Measurements from ENCODE around the gene ZDHHC19.

ZDHHC19 gene

DNA sequence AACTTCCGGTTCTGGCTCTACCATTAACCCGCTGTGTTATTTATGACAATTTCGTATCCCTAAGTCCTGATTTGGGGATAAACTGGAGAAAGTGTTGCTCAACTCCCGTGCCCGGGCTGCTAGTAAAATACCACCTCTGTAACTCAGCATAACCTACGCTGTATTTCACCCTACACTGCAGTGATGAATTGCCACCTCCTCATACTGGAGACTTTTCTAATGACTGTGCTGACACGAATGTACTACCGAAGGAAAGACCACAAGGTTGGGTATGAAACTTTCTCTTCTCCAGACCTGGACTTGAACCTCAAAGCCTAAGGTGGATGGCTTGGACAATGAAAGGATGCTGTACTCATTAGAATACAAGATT lies 21.7 kb upstream of the ZDHHC19 start:
- Mint-ChIP-seq H3K4me3 (no peak overlapping the region), H3K4me1 (ENCODE audit: low read depth) (peaks cover 6% of the 10 kb centered on the region), H3K9me3 (ENCODE audit: low read depth) (no peaks in the 10 kb centered on the region), H3K27ac (peak overlapping the region; percentile 16), H3K27me3 (no peaks in the 10 kb centered on the region), H3K36me3 (no peaks in the 10 kb centered on the region)

DNA sequence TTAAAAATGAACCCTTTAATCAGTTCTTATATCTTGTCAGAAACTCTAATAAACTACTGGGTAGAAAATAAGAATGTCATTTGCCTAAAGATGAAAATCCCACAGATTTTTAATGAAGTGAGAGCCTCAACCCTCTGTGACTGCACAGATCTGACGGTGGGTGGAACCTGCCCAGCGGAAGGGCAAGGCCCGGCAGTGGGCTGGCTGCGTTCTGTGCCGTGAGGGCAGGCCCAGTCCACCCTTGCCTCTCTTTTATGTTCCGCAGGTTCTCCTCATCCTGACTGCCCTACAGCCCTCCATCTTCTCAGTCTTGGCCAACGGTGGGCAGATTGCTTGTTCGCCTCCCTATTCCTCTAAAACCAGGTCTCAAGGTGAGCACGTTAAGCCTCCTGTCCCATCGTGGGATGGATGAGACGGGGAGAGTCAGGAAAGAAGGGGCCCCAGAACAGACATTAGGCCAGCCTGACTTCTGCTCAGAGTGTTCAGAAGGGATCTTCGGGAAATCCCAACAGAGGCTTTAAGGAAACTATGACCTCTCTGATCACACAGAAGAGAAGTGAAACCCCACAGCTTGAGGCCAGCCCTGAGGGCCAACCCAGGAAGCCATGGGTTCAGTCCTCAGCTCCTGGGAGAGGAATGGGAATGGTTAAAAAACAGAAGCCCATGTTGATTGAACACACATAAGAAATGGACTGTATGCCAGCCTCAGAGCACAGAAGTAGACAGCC lies 21.1 kb upstream of the ZDHHC19 start:
- H3K4me1 Mint-ChIP-seq (ENCODE audit: low read depth), result peaks cover 4% of the 10 kb centered on the region
- H3K27me3 Mint-ChIP-seq, result no peaks in the 10 kb centered on the region
- H3K4me3 Mint-ChIP-seq, result no peak overlapping the region
- no peaks in the 10 kb centered on the region for H3K9me3 Mint-ChIP-seq (ENCODE audit: low read depth)
- no peak overlapping the region for H3K27ac Mint-ChIP-seq
- H3K36me3 Mint-ChIP-seq, result no peaks in the 10 kb centered on the region

DNA sequence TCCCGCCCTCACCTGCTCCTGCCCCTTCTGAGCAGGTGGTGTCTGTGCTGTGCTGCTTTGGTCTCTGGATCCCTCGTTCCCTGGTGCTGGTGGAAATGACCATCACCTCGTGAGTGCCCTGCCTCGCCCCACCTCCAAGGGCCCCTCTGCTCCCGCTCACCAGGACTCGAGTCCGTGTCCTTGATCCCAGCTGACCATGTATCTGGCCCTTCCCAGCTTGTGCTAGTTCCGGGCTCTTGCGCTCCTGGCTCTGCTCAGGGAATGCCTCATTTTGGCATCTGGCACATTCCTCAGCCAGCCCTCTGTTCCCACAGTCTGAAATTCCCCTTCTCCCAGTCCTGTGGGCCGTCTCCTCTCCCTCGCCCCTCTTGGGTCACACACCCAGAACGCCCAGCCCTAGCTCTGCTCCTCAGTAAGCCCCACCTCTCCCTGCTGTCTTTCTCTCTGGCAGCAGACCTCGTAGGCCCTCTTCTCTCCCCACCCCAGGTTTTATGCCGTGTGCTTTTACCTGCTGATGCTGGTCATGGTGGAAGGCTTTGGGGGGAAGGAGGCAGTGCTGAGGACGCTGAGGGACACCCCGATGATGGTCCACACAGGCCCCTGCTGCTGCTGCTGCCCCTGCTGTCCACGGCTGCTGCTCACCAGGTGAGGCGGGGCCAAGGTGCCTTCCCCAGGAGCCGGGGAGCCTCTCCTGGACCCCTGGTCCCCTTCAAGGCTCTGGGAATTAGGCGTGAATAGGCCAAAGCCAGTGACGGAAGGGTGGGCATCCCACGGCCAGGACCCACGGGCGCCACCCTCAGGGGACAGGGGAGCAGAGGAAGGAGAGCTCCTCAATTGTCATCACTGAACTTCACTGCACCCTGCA lies 16.7 kb upstream of the ZDHHC19 start:
- Mint-ChIP-seq H3K27me3 (no peaks in the 10 kb centered on the region), H3K9me3 (ENCODE audit: low read depth) (no peaks in the 10 kb centered on the region), H3K27ac (peak overlapping the region; percentile 34), H3K36me3 (no peaks in the 10 kb centered on the region), H3K4me3 (no peak overlapping the region), H3K4me1 (ENCODE audit: low read depth) (no peaks in the 10 kb centered on the region)

DNA sequence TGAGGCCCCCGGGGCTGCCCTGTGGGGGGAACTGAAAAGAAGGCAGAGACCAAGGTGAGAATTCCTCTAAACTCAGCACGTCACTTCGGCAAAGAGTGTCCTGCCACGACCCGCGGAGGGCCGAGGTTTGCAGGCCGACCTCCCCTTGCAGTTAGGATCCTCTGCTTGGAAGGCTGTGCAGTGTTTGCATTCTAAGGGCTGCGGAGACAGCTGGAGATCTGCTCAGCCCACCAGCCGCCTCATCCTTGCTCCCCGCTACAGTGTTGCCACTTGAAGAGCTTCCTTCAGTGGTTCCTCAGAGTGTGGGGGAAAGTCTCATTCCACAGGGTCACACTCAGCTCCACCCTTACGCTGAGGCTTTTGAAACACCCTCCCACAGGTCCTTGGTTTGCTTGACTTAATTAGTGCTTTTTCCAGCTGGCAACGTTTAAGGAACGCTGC lies 15.9 kb upstream of the ZDHHC19 start:
- Mint-ChIP-seq H3K4me3 (no peak overlapping the region), H3K9me3 (ENCODE audit: low read depth) (no peaks in the 10 kb centered on the region), H3K36me3 (no peaks in the 10 kb centered on the region), H3K4me1 (ENCODE audit: low read depth) (no peaks in the 10 kb centered on the region), H3K27me3 (no peaks in the 10 kb centered on the region), H3K27ac (no peak overlapping the region)

DNA sequence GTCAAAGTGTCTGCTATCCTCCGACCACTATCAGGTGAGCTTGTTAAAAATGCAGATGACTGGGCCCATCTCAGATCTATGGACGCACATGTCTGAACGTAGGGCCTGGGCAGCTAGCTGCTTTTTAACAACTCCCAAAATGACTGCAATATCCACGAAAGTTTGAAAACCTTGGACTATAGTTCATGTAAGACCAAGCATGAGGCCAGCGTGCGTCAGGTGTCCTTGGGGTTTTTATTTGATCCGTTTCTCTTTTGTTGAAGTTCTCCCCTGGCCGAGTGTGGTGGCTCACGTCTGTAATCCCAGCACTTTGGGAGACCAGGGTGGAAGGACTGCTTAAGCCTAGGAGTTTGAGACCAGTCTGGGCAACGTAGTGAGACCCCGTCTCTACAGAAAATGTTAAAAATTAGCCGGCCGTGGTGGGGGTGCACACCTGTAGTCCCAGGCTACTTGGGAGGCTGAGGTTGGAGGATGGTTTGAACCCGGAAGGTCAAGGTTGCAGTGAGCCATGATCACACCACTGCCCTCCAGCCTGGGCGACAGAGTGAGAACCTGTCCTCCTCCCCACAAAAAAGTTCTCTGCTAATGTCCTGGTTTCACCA lies 14.7 kb upstream of the ZDHHC19 start:
- H3K36me3 Mint-ChIP-seq, result no peaks in the 10 kb centered on the region
- H3K4me3 Mint-ChIP-seq, result no peak overlapping the region
- no peaks in the 10 kb centered on the region for H3K4me1 Mint-ChIP-seq (ENCODE audit: low read depth)
- no peaks in the 10 kb centered on the region for H3K9me3 Mint-ChIP-seq (ENCODE audit: low read depth)
- H3K27me3 Mint-ChIP-seq, result no peaks in the 10 kb centered on the region
- H3K27ac Mint-ChIP-seq, result no peak overlapping the region

DNA sequence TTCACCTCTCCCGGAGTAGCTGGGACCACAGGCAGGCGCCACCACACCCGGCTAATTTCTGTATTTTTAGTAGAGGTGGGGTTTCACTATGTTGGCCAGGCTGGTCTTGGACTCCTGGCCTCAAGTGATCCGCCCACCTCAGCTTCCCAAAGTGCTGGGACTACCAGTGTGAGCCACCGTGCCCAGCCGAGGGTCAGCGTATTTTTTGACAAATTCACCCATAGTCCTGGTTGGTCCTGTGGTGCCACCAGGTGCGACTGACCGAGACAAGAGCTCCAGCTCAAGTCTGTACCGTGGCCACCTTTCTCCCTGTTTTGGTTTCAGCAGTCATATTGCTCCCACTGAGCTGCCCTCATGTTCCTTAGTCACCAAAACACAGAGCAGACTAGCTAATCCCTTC lies 13.9 kb upstream of the ZDHHC19 start:
- Mint-ChIP-seq H3K4me3 (no peak overlapping the region), H3K27ac (no peak overlapping the region), H3K4me1 (ENCODE audit: low read depth) (no peaks in the 10 kb centered on the region), H3K9me3 (ENCODE audit: low read depth) (no peaks in the 10 kb centered on the region), H3K27me3 (no peaks in the 10 kb centered on the region), H3K36me3 (no peaks in the 10 kb centered on the region)

GRCh38 chr3:196222876-196223595 lies 11.8 kb upstream of the ZDHHC19 start:
- H3K27ac Mint-ChIP-seq, result no peak overlapping the region
- H3K9me3 Mint-ChIP-seq (ENCODE audit: low read depth), result no peaks in the 10 kb centered on the region
- H3K27me3 Mint-ChIP-seq, result no peaks in the 10 kb centered on the region
- H3K4me3 Mint-ChIP-seq, result no peak overlapping the region
- peaks cover 16% of the 10 kb centered on the region for H3K4me1 Mint-ChIP-seq (ENCODE audit: low read depth)
- no peaks in the 10 kb centered on the region for H3K36me3 Mint-ChIP-seq

DNA sequence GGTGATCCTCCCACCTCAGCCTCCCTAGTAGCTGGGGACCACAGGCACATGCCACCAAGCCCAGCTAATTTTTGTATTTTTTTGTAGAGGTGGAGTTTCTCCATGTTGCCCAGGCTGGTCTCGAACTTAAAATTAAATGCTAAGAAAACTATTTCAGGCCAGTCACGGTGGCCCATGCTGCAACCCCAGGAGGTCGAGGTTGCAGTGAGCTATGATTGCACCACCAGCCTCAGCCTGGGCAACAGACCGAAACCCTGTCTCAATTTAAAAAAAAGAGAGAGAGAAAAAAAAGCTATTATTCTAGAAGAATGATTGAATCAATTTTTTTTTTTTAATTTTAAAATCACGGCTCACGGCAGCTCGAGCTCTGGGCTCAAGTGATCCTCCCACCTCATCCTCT lies 9.8 kb upstream of the ZDHHC19 start:
- Mint-ChIP-seq H3K4me1 (ENCODE audit: low read depth) (peaks cover 20% of the 10 kb centered on the region), H3K36me3 (no peaks in the 10 kb centered on the region), H3K27ac (no peak overlapping the region), H3K9me3 (ENCODE audit: low read depth) (no peaks in the 10 kb centered on the region), H3K4me3 (no peak overlapping the region), H3K27me3 (no peaks in the 10 kb centered on the region)

DNA sequence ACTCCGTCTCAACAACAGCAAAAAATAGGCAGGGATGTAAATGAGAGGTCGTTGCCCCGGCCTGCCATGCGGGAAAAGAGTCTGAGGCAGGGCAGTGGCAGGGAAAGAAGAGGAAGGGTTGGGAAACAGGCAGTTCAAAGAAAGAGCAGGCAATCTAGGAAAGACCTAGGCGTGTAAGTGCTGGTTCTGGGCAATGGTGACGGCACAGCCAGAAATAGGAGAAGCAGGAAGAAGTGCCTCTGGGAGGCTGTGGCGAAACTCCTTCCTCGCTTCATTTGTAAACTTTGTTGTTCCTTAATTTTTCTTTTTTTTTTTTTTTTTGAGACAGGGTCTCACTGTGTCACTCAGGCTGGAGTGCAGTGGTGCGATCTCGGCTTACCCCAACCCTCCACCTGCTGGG lies 9.4 kb upstream of the ZDHHC19 start:
- Mint-ChIP-seq H3K9me3 (ENCODE audit: low read depth) (no peaks in the 10 kb centered on the region), H3K4me3 (no peak overlapping the region), H3K27me3 (no peaks in the 10 kb centered on the region)

GRCh38 chr3:196219970-196220311 lies 8.7 kb upstream of the ZDHHC19 start:
- Mint-ChIP-seq H3K27ac (no peak overlapping the region), H3K4me3 (peak overlapping the region; percentile 62), H3K9me3 (ENCODE audit: low read depth) (no peaks in the 10 kb centered on the region), H3K27me3 (no peaks in the 10 kb centered on the region), H3K4me1 (ENCODE audit: low read depth) (peaks cover 20% of the 10 kb centered on the region), H3K36me3 (no peaks in the 10 kb centered on the region)

More for the DNA sequence above, 9.4 kb upstream of the ZDHHC19 start:
- H3K36me3 Mint-ChIP-seq, result no peaks in the 10 kb centered on the region
- peaks cover 20% of the 10 kb centered on the region for H3K4me1 Mint-ChIP-seq (ENCODE audit: low read depth)
- peak overlapping the region; percentile 58 for H3K27ac Mint-ChIP-seq

GRCh38 chr3:196219194-196219969 lies 8.2 kb upstream of the ZDHHC19 start:
- peaks cover 20% of the 10 kb centered on the region for H3K4me1 Mint-ChIP-seq (ENCODE audit: low read depth)
- no peaks in the 10 kb centered on the region for H3K36me3 Mint-ChIP-seq

DNA sequence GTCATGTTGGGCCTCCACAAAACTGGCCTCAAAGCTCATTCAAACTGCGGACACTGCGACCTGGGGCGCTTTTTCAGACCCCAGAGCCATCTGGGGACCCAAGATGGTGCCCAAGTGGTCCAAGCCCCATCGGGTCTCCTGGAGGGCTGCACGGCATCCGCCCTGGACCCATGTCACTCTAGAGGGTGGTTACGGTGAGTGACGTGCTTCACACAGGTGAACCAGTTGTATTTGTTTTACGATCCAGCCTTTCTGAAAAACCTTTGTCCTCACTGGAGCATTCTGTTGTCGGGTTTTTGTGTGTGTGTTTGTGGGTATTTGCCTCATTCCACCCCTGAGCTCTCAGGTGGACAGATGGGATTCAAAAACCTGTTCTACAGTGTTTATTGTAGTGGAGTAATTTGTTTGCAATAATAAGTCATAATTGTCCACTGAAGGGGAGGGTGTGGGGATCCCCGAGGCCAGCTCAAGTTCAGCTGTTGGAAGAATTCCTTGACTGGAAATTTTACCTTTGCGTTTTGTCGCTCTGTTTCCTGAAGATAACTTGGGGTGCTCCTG lies 7.0 kb upstream of the ZDHHC19 start:
- Mint-ChIP-seq H3K36me3 (no peaks in the 10 kb centered on the region), H3K27ac (no peak overlapping the region), H3K27me3 (no peaks in the 10 kb centered on the region), H3K9me3 (ENCODE audit: low read depth) (no peaks in the 10 kb centered on the region), H3K4me3 (no peak overlapping the region), H3K4me1 (ENCODE audit: low read depth) (peaks cover 20% of the 10 kb centered on the region)

More at GRCh38 chr3:196219194-196219969, 8.2 kb upstream of the ZDHHC19 start:
- no peaks in the 10 kb centered on the region for H3K9me3 Mint-ChIP-seq (ENCODE audit: low read depth)
- no peaks in the 10 kb centered on the region for H3K27me3 Mint-ChIP-seq
- H3K4me3 Mint-ChIP-seq, result peak overlapping the region; percentile 62
- peak overlapping the region; percentile 81 for H3K27ac Mint-ChIP-seq

DNA sequence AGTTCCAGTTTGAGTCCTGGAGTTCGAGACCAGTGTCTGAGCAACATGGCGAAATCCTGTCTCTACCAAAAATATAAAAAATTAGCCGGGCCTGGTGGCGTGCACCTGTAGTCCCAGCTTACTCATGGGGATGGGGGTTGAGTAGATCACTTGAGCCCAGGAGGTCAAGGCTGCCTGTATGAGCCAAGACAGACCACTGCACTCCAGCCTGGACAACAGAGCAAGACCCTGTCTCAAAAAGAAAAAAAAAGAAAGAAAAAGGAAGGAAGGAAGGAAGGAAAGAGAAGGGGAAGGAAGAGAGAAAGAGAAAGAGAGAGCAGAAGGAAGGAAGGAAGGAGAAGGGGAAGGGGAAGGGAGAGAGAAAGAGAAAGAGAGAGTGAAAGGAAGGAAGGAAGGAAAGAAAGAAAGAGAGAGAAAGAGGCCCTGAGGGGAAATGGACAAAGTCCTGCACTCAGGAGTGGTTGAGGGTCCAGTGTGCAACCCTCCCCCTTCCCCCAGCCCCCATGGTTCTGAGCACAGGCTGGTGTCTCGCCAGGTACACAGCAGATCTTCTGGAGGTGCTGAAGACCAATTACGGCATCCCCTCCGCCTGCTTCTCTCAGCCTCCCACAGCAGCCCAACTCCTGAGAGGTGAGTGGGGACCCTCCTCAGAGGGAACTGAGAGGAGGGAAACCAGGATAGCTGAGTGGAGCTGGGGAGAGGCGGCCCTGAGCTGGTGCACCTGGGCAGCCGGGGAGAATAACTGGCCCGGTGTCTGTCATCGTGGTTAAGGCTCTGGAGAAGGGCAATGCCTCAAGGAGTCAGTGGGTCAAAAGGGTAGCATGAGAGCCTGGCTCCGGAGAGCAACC lies 6.3 kb upstream of the ZDHHC19 start:
- H3K27ac Mint-ChIP-seq, result peak overlapping the region; percentile 70
- peak overlapping the region; percentile 53 for H3K4me3 Mint-ChIP-seq
- no peaks in the 10 kb centered on the region for H3K9me3 Mint-ChIP-seq (ENCODE audit: low read depth)
- H3K4me1 Mint-ChIP-seq (ENCODE audit: low read depth), result peaks cover 20% of the 10 kb centered on the region
- no peaks in the 10 kb centered on the region for H3K27me3 Mint-ChIP-seq
- H3K36me3 Mint-ChIP-seq, result no peaks in the 10 kb centered on the region

All from activated naive CD8-positive, alpha-beta T cell (primary cell).